K562 (cell line): ENCODE results near the gene TRPV5. TPM values are rescaled to one million over a fixed set of nuclear protein-coding genes. Genes with fewer than 3 reads are reported as not detected.
A peak's percentile ranks its signal among the peaks of the same experiment; 100 is the strongest.

Source experiments
- BRD4 ChIP-seq: fragments of 200-600 bp; sonication (generic); IDR thresholded peaks from 2 replicates; pipeline ENCODE4 v1.6.1; 2017; ENCODE audit warnings: inconsistent platforms
- C11orf30 ChIP-seq: fragments of 450-650 bp; IDR thresholded peaks from 2 replicates; pipeline ENCODE4 v1.6.1; 2016; ENCODE audit warnings: low read depth, mild to moderate bottlenecking
- COPS2 ChIP-seq: fragments of 450-650 bp; conservative IDR thresholded peaks from 2 replicates; pipeline ENCODE4 v1.6.1; 2016; ENCODE audit warnings: mild to moderate bottlenecking, moderate library complexity
- CREB1 ChIP-seq, 2 experiments: sonication (generic) in 1 of 2; formaldehyde crosslinking in 1 of 2; IDR thresholded peaks; 2 replicates each; pipeline versions ENCODE4 v1.6.1 to v1.8.0; 2012 to 2022; ENCODE audit warnings: inconsistent platforms in 1 of 2, mild to moderate bottlenecking in 1 of 2, missing genetic modification reagents in 1 of 2, moderate library complexity in 1 of 2
- CTBP1 ChIP-seq: fragments of 450-650 bp; IDR thresholded peaks from 2 replicates; pipeline ENCODE4 v1.6.1; 2016; ENCODE audit warnings: borderline replicate concordance
- EHMT2 ChIP-seq: fragments of 450-650 bp; IDR thresholded peaks from 2 replicates; pipeline ENCODE4 v1.6.1; 2018; ENCODE audit warnings: antibody characterized with exemption
- FOXK2 ChIP-seq, 2 experiments: fragments of 450-650 bp; IDR thresholded peaks in 1 of 2; conservative IDR thresholded peaks in 1 of 2; 2 replicates each; pipeline ENCODE4 v1.6.1; 2016; ENCODE audit warnings: low read depth in 2 of 2, mild to moderate bottlenecking in 1 of 2
- HDAC6 ChIP-seq: IDR thresholded peaks from 2 replicates; pipeline ENCODE4 v1.6.1; 2012; ENCODE audit warnings: low read depth, mild to moderate bottlenecking, control low read depth, inconsistent platforms, low read length, moderate library complexity
- HOXB6 ChIP-seq: fragments of 250-450 bp; sonication (Bioruptor Pico); IDR thresholded peaks from 2 replicates; pipeline ENCODE4 v1.5.1; 2022; ENCODE audit warnings: mild to moderate bottlenecking, borderline replicate concordance
- IRF2 ChIP-seq: sonication (generic); formaldehyde crosslinking; IDR thresholded peaks from 2 replicates; pipeline ENCODE4 v1.8.1; 2022; ENCODE audit warnings: mild to moderate bottlenecking, missing genetic modification reagents
- PHTF2 ChIP-seq: fragments of 250-450 bp; sonication (Bioruptor Pico); IDR thresholded peaks from 2 replicates; pipeline ENCODE4 v1.5.0; 2021; ENCODE audit warnings: mild to moderate bottlenecking
- POLR2G ChIP-seq: fragments of 200-400 bp; formaldehyde crosslinking; IDR thresholded peaks from 2 replicates; pipeline ENCODE4 v1.6.1; 2017; ENCODE audit warnings: low read depth, mild to moderate bottlenecking, antibody characterized with exemption, low read length, moderate library complexity
- PPARD ChIP-seq: fragments of 250-450 bp; sonication (Bioruptor Pico); IDR thresholded peaks from 2 replicates; pipeline ENCODE4 v1.8.0; 2022; ENCODE audit warnings: inconsistent platforms, mild to moderate bottlenecking, moderate library complexity
- RBM34 ChIP-seq: fragments of 200-400 bp; formaldehyde crosslinking; IDR thresholded peaks from 2 replicates; pipeline ENCODE4 v1.6.1; 2018; ENCODE audit warnings: low read length, borderline replicate concordance; ENCODE audit not compliant: insufficient read depth
- ZNF184 ChIP-seq: sonication (generic); formaldehyde crosslinking; IDR thresholded peaks from 2 replicates; pipeline ENCODE4 v1.5.0; 2020; ENCODE audit warnings: missing genetic modification reagents
- ZNF384 ChIP-seq: IDR thresholded peaks from 2 replicates; pipeline ENCODE4 v1.6.1; 2012; ENCODE audit warnings: low read depth, low read length, improper control_type of control experiment
- ZNF668 ChIP-seq: fragments of 250-450 bp; sonication (Bioruptor Pico); IDR thresholded peaks from 2 replicates; pipeline ENCODE4 v1.8.0; 2022; ENCODE audit warnings: mild to moderate bottlenecking, inconsistent platforms
- polyA plus RNA-seq, 8 experiments: library from polyadenylated mRNA; depleted of rRNA in 4 of 8; stranded (reverse) in 5 of 8; unstranded in 3 of 8; fragments of >200 nt; fragmentation: Nextera tagmentation in 2 of 8; fragmentation: Illumina TruSeq in 1 of 8; extraction: Ambion mirVana in 2 of 8; extraction: Trizol in 1 of 8; gene quantifications; 2 replicates each; pipeline versions ENCODE4 v1.2.1 to v1.2.3, GENCODE V29; 2011 to 2014; ENCODE audit warnings: inconsistent platforms in 1 of 8, missing spikeins in 1 of 8
- total RNA-seq, 7 experiments: library from RNA; depleted of rRNA in 6 of 7; stranded (reverse); fragments of >200 nt in 6 of 7; fragmentation: Illumina TruSeq in 2 of 7; extraction: Trizol in 2 of 7; gene quantifications; 2 replicates each; pipeline versions ENCODE4 v1.2.1 to v1.2.3, GENCODE V29; 2011 to 2021; ENCODE audit warnings: low replicate concordance in 1 of 7
- TF ChIP-seq, protein P1 (sequence below): sonication (generic); formaldehyde crosslinking; IDR thresholded peaks from 2 replicates; pipeline ENCODE4 v1.8.0; 2022; ENCODE audit warnings: mild to moderate bottlenecking, low read depth, missing genetic modification reagents
- TF ChIP-seq, protein P2 (sequence below): fragments of 250-450 bp; sonication (Bioruptor Pico); IDR thresholded peaks from 2 replicates; pipeline ENCODE4 v1.5.0; 2020; ENCODE audit warnings: mild to moderate bottlenecking, borderline replicate concordance
- TF ChIP-seq, protein P3 (sequence below): fragments of 450-650 bp; IDR thresholded peaks from 2 replicates; pipeline ENCODE4 v1.6.1; 2016; ENCODE audit warnings: mild to moderate bottlenecking
- TF ChIP-seq, protein P4 (sequence below): fragments of 200-800 bp; sonication (Bioruptor generic); IDR thresholded peaks from 2 replicates; pipeline ENCODE4 v1.6.1; 2017; ENCODE audit warnings: missing genetic modification characterization, missing compliant biosample characterization

The TRPV5 gene
- total and polyA plus RNA-seq, 9 of the 15 experiments (the other 6 are each of a cell fraction or from before 2014, with no cell fraction given): not detected

DNA sequence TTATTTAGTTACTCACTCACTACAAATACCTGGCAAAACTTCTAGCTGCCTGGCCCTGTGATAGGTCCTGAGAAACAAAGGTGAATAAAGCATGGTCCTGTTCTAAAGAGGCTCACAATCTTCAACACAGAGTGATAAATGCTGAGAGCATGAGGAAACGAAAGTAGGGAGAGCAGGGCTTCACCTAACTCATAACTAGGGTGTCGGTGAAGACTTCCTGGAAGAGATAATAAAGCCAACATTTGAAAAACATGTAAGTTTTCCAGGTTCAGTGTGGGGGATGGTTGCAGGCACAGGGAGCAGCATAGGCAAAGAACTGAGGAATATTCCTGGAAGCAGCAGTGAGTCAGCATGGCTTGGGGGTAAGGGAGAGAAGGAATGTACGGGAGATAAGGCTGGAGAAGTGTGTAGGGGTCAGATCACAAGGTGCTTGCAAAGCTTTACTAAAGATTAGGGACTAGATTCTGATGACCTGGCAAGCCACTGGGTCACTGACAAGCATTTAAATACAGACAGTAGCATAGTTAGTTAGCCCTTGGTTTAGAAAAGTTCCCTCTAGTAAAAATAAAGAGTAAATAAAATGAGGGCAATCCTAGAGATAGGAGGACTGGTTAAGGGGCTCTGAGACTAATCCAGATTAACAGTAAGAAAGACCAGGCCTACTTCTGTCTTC lies 23.5 kb upstream of the TRPV5 start (continued):
- no peak for TF ChIP-seq RBM34
- TF ChIP-seq, protein P1, sequence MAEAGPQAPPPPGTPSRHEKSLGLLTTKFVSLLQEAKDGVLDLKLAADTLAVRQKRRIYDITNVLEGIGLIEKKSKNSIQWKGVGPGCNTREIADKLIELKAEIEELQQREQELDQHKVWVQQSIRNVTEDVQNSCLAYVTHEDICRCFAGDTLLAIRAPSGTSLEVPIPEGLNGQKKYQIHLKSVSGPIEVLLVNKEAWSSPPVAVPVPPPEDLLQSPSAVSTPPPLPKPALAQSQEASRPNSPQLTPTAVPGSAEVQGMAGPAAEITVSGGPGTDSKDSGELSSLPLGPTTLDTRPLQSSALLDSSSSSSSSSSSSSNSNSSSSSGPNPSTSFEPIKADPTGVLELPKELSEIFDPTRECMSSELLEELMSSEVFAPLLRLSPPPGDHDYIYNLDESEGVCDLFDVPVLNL (CRISPR knock-in tag): no peak
- TF ChIP-seq ZNF184 (CRISPR knock-in tag): no peak
- TF ChIP-seq COPS2: no peak
- no peak for TF ChIP-seq EHMT2
- no peak for TF ChIP-seq CREB1 (IDR thresholded peaks at IDR 0.05)
- no peak for TF ChIP-seq CREB1 (CRISPR knock-in tag; IDR thresholded peaks at IDR 0.05)
- TF ChIP-seq CTBP1: peak; percentile 89
- TF ChIP-seq ZNF668 (CRISPR knock-in tag): no peak
- TF ChIP-seq, protein P2, sequence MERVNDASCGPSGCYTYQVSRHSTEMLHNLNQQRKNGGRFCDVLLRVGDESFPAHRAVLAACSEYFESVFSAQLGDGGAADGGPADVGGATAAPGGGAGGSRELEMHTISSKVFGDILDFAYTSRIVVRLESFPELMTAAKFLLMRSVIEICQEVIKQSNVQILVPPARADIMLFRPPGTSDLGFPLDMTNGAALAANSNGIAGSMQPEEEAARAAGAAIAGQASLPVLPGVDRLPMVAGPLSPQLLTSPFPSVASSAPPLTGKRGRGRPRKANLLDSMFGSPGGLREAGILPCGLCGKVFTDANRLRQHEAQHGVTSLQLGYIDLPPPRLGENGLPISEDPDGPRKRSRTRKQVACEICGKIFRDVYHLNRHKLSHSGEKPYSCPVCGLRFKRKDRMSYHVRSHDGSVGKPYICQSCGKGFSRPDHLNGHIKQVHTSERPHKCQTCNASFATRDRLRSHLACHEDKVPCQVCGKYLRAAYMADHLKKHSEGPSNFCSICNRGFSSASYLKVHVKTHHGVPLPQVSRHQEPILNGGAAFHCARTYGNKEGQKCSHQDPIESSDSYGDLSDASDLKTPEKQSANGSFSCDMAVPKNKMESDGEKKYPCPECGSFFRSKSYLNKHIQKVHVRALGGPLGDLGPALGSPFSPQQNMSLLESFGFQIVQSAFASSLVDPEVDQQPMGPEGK: no peak
- TF ChIP-seq BRD4: no peak
- TF ChIP-seq, protein P3, sequence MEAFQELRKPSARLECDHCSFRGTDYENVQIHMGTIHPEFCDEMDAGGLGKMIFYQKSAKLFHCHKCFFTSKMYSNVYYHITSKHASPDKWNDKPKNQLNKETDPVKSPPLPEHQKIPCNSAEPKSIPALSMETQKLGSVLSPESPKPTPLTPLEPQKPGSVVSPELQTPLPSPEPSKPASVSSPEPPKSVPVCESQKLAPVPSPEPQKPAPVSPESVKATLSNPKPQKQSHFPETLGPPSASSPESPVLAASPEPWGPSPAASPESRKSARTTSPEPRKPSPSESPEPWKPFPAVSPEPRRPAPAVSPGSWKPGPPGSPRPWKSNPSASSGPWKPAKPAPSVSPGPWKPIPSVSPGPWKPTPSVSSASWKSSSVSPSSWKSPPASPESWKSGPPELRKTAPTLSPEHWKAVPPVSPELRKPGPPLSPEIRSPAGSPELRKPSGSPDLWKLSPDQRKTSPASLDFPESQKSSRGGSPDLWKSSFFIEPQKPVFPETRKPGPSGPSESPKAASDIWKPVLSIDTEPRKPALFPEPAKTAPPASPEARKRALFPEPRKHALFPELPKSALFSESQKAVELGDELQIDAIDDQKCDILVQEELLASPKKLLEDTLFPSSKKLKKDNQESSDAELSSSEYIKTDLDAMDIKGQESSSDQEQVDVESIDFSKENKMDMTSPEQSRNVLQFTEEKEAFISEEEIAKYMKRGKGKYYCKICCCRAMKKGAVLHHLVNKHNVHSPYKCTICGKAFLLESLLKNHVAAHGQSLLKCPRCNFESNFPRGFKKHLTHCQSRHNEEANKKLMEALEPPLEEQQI: no peak; the same call in 1 of the 2 replicates
- TF ChIP-seq ZNF384: no peak
- TF ChIP-seq HOXB6 (CRISPR knock-in tag): no peak
- peak; percentile 86 for TF ChIP-seq C11orf30
- TF ChIP-seq HDAC6: no peak
- TF ChIP-seq FOXK2 (conservative IDR thresholded peaks at IDR 0.05 in 1 of 2, IDR thresholded peaks at IDR 0.05 in 1 of 2; ENCODE audit: low read depth in 2 of 2): no peak; a peak in 1 of 4 replicates
- no peak for TF ChIP-seq PHTF2 (CRISPR knock-in tag)
- TF ChIP-seq IRF2: no peak
- no peak for TF ChIP-seq PPARD (CRISPR knock-in tag)
- TF ChIP-seq, protein P4, sequence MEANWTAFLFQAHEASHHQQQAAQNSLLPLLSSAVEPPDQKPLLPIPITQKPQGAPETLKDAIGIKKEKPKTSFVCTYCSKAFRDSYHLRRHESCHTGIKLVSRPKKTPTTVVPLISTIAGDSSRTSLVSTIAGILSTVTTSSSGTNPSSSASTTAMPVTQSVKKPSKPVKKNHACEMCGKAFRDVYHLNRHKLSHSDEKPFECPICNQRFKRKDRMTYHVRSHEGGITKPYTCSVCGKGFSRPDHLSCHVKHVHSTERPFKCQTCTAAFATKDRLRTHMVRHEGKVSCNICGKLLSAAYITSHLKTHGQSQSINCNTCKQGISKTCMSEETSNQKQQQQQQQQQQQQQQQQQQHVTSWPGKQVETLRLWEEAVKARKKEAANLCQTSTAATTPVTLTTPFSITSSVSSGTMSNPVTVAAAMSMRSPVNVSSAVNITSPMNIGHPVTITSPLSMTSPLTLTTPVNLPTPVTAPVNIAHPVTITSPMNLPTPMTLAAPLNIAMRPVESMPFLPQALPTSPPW: 0 out of 2 replicates have a peak, but pooled peaks have one; percentile 11
- TF ChIP-seq POLR2G: no peak
